MV-4-11 (cell line): ENCODE data around the gene DMRTB1.
"Not testable (repeated sequence)": the region's sequence is repeated elsewhere in the genome, so short reads cannot be mapped to it uniquely, and the experiment has no call there.

Source experiments
- DNase-seq: peaks from one replicate; lab custom pipeline; 2025; lab: John Stamatoyannopoulos, UW

The DMRTB1 gene

DNA sequence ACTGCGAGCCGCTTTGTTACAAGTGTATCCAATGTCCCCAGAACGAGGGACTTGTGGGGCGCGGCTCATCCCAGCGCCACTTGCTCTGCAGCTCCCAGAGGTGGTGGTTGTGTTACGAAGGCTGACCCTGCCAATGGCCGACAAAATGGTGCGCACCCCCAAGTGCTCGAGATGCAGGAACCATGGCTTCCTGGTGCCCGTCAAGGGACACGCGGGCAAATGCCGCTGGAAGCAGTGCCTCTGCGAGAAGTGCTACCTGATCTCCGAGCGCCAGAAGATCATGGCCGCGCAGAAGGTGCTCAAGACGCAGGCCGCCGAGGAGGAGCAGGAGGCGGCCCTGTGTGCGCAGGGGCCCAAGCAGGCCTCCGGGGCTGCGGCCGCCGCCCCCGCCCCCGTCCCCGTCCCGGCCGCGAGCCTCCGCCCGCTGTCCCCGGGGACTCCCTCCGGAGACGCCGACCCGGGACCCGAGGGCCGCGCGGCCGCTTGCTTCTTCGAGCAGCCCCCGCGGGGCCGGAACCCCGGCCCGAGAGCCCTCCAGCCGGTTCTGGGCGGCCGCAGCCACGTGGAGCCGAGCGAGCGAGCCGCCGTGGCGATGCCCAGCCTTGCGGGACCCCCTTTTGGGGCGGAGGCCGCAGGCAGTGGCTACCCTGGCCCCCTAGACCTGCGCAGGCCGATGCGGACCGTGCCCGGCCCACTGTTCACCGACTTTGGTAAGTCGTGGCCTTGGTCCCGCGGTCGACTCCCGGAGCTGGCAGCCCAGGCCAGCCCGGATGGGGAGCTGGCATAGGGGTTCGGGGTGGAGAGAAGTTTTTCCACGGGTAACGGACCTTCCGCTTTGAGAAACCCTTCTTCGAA lies at the start of gene DMRTB1:
Gene DMRTB1 (plus strand): TSS at position 79 of the 855 bp plus-strand sequence. CDS start 55 bp downstream, at position 134.
- no peak for DNase-seq

GRCh38 chr1:53409695-53410094 lies 49.5 kb upstream of the DMRTB1 start:
- no peak for DNase-seq

DNA sequence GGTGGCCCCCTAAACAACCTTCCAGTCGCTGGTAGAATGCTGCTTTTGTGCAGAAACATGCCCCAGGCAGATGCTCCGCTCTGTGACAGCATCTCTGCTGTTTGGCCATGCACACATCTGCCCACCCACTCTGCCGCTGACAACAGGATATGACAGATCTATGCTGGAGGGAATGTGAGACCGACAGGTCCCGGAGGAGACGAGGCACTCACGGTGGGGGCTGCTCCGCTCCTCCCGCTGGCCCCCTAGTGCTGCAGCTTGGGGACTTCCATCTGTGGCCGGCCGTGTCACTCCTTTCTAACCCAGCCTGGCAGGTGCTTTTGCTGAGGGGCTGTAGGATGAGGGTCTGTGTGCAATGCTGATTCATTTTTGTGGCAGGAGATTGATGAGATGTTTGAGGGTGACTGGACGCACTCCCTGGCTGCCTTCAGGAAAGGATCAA lies 49.1 kb upstream of the DMRTB1 start:
- DNase-seq = no peak

DNA sequence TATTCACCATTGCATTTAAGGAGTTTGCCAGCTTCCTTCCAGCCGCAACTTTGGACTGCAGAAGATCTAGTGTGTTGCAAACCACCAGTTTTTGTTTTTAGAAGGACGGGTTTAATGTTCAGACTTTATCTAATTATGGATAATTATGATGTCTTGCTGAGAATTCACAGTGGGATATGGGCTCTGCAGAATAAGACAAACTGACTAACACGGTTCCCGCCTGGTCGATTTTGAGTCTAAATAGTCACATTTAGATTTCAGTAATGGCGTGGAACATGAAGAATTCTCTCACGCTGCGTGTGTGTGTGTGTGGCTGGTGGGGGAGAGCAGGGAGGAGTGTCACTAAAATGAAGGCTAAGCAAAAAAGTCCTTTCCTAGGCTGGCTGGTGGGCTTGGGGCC lies 48.5 kb upstream of the DMRTB1 start:
- DNase-seq = no peak

DNA sequence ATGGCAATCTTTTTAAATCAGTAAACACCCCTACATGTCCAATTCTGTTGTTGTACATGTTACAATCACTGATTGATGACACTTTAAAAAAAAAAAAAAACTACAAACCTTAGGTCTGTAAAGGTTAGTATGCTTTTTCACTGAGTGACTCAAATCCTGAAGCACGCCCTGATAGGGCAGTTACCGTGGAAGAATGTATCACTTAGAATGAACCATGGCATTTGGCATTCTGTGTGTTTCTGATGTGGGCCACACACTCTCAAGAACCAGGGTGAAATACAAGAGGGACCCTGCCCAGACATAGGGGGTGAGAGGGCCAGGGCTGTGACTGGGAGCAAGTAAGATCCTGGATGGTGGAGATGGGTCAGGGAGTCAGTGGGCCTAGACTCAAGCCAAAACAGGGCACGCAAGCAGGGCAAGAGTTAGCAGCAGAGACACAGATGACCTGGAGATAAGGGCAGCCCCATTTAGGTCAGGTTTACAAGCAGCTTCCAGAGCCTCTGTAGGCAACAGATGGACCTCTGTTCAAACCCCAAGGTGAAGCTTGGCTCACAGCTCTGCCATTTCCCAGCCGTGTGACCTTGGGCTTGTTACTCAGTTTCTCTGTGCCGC lies 47.6 kb upstream of the DMRTB1 start:
- no peak for DNase-seq

DNA sequence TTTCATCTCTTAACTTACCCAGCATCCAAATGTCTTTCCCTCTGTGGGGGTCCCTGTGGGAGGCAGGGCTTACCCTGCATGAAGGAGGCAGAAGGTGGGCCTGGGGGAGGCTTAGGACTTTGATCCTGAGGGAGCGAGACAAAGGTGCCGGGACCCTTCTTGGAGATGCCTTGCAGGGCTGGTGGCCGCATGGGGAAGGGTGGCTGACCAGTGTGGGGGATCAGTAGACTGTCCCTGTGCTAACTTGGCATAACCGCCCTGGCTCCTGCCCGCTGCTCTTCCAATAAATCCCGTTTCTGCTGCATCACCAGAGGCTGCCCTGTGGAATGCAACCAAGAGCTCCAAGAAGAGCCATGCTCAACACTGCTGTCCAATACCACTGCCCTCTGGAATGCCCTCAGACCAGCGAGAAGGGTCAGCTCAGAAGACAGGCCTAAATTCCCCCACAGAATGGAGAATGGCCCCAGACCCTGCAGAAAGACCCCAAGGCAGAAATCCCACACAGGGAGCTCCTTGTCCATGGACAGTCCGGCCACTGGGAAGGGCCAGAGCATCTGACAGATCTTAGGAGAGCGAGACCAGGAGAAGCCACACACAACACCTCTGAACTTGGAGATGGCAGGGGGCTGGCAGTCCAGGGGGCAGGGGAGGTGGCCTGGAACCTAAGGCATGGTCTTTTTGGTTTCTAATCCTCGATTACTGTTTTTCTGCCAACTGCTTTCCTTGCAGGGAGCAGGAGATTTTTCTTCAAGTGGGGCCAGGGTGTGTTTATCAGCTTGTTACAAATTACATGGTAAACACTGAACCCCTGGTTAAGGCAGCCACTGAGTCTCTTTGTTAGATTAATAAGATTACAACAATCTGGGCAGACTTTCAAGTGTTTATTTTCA lies 46.7 kb upstream of the DMRTB1 start:
- no peak for DNase-seq

- DNase-seq = no peak
These were observed 45.8 kb upstream of the DMRTB1 start for GRCh38 chr1:53413175-53414001.

DNA sequence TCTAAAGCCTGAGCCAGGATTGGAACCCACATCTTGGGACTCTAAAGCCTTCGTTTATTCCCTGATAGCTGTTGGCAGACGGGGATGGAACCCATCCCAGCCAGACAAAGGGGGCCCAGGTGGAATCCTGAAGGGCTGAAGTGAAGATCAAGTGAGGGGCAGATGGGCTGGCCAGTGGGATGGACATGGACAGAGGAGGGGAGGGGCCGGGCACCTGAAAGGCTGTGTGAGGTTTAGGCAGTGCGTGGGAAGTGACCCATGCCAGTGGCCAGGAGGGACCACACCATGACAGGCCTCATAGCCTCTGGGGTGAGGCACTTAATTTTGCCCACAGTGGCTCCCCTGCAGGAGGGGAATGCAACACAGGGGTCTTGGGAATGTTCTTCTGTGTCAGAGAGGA lies 44.6 kb upstream of the DMRTB1 start:
- DNase-seq = no peak

- no peak for DNase-seq
These were observed 43.8 kb upstream of the DMRTB1 start for GRCh38 chr1:53415432-53415831.

GRCh38 chr1:53416269-53416813 lies 42.9 kb upstream of the DMRTB1 start:
- no peak for DNase-seq

DNA sequence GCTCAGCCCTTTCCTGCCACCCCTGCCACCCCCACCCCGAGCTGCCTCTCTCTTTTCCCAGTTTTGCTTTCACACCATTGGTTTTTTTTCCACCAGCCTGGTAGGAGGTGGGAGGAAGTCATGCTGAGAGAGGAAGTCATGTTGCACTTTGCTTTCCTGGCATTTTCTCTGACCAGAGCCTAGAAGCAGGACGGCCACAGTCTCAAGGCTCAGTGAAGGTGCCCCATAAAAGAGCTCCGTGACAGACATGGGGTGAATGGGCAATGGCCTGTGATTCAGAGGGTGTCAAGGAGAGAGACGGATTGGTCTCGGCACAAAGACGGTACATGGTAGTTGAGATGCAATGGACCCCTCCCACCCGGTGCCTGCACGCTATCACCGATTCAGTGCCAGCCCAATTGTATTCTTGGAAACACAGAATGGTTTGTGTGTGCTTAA lies 42.1 kb upstream of the DMRTB1 start:
- no peak for DNase-seq

DNA sequence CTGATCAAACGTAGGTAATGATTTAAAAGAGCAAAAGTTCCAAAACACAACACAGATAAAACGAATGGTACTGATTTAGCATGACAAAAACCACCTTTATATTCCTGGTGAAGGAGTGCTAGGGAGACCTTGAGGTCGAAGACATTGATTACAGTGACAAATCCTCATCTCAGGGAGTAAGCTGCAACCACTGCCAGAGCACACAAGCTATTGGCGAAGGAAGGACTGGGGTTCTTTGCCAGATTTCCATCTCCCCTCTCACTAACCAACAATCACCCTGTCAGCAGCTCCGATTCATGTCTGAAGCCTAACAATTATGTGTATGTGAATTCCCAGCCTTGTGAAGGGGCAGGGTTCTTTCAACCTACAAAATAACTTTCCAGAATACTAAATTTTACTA lies 40.2 kb upstream of the DMRTB1 start:
- no peak for DNase-seq

GRCh38 chr1:53420341-53420740 lies 38.9 kb upstream of the DMRTB1 start:
- no peak for DNase-seq

GRCh38 chr1:53421208-53421607 lies 38.0 kb upstream of the DMRTB1 start:
- DNase-seq = no peak

GRCh38 chr1:53430261-53430660 lies 28.9 kb upstream of the DMRTB1 start:
- no peak for DNase-seq

DNA sequence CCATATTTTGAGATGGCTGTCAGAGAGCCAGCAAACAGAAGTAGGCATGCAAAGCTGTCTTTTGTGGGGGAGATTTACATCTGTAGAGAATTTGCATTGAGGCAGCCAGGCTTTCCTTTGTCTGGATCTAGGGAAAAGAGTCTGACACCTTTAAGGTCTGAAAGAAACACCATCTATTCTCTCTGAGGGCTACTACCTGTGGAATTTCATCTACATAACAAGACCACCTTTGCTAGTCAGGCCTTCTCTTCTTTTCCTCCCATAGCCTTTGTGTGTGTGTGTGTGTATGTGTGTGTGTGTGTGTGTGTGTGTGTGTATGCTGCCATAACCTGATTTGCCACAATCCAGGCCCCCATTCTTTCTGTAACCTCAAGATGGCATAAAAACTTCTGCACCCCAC lies 28.4 kb upstream of the DMRTB1 start:
- DNase-seq = no peak

DNA sequence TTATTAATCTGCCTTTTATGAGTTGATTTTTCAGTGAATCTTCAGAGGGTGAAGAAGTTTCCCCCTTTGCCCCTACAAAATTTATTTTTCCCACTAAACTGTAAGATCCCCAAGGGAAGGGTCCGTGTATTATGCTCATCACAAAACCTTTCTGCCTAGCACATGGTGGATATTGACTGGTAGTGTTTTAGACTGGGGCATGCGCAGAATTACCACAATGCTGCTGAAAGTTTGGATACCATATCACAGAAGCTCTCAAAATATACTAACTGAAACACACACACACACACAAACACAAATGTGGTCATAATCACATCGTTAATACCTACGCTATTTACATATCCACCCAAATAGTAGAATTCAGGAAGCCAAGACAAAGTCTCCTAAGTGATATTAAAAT lies 28.0 kb upstream of the DMRTB1 start:
- no peak for DNase-seq

GRCh38 chr1:53431805-53432565 lies 27.2 kb upstream of the DMRTB1 start:
- no peak for DNase-seq

GRCh38 chr1:53432611-53433010 lies 26.6 kb upstream of the DMRTB1 start:
- no peak for DNase-seq

DNA sequence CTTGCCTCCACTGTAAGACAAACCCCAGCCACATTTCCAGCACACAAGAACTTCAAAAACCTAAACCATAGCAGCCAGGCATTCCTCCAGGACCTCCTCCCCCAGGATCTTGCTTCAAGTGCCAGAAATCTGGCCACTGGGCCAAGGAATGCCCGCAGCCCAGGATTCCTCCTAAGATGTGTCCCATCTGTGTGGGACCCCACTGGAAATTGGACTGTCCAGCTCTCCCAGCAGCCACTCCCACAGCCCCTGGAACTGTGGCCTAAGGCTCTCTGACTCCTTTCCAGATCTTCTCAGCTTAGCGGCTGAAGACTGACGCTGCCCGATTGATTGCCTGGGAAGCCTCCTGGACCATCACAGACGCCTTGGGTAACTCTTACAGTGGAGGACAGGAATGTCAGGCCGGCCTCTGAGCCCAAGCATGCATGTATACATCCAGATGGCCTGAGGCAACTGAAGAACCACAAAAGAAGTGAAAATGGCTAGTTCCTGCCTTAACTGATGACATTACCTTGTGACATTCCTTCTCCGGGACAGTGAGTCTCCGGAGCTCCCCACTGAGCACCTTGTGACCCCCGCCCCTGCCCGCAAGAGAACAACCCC lies 24.7 kb upstream of the DMRTB1 start:
- not testable (repeated sequence) for DNase-seq
